Mesothelial cell of epicardium (in vitro differentiated cells): ENCODE results near the gene DNAH8. TPM values are rescaled to one million over a fixed set of nuclear protein-coding genes. Genes with fewer than 3 reads are reported as not detected.

Experiments
- DNase-seq, 2 experiments: peaks; one replicate each; pipeline ENCODE4 v3.0.0; 2021; ENCODE audit warnings: low spot score in 2 of 2; ENCODE audit not compliant: unreplicated experiment in 2 of 2
- H3K27ac Mint-ChIP-seq: 2 replicates; pipeline ENCODE4 v1.8.0; 2021; ENCODE audit warnings: mixed read lengths
- H3K27me3 Mint-ChIP-seq: 2 replicates; pipeline ENCODE4 v1.8.0; 2021; ENCODE audit warnings: low read depth, mixed read lengths
- H3K36me3 Mint-ChIP-seq: 2 replicates; pipeline ENCODE4 v1.8.0; 2021; ENCODE audit warnings: mixed read lengths
- H3K4me1 Mint-ChIP-seq: 2 replicates; pipeline ENCODE4 v1.8.0; 2021; ENCODE audit warnings: mixed read lengths
- H3K4me3 Mint-ChIP-seq: 2 replicates; pipeline ENCODE4 v1.8.0; 2021; ENCODE audit warnings: mild to moderate bottlenecking, moderate library complexity, mixed read lengths
- H3K9me3 Mint-ChIP-seq: 2 replicates; pipeline ENCODE4 v1.8.0; 2021; ENCODE audit warnings: mixed read lengths
- total RNA-seq: library from RNA; stranded (reverse); gene quantifications from 3 replicates; pipeline ENCODE4 v1.2.1, GENCODE V29; 2021
- TF ChIP-seq, protein P1 (sequence below): fragments of 200-600 bp; sonication (generic); IDR thresholded peaks from one replicate; pipeline ENCODE4 v1.5.0; 2021; ENCODE audit warnings: antibody characterized with exemption; ENCODE audit not compliant: unreplicated experiment

Gene DNAH8
- total RNA-seq, 1 donor from 2014 or later: 0.25 TPM

DNA sequence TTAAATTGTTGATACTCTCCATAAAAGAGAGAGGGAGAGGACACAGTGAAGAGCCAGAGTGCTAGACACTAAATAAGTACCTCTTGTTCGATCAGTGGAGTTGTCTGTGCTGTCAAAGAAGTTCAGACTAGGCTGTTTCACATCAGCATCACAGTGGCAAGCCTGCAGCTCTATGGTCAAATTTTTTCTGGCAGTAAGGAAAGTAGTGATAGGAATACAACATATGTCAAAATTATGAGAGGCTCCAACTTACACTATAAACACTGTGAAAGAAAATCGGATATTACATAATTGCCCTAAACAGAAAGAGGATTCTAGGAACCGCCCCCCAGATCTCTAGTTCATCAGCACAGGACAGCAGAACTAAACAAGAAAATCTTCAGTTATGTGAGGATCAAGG, 23.1 kb downstream of the DNAH8 start:
- no peaks in the 10 kb centered on the region for H3K4me1 Mint-ChIP-seq
- peaks cover 13% of the 10 kb centered on the region for H3K9me3 Mint-ChIP-seq
- H3K27ac Mint-ChIP-seq: no peak overlapping the region
- H3K4me3 Mint-ChIP-seq: no peak overlapping the region
- peaks cover 3% of the 10 kb centered on the region for H3K36me3 Mint-ChIP-seq
- DNase-seq: no peak
- peaks cover 30% of the 10 kb centered on the region for H3K27me3 Mint-ChIP-seq
- TF ChIP-seq, protein P1, sequence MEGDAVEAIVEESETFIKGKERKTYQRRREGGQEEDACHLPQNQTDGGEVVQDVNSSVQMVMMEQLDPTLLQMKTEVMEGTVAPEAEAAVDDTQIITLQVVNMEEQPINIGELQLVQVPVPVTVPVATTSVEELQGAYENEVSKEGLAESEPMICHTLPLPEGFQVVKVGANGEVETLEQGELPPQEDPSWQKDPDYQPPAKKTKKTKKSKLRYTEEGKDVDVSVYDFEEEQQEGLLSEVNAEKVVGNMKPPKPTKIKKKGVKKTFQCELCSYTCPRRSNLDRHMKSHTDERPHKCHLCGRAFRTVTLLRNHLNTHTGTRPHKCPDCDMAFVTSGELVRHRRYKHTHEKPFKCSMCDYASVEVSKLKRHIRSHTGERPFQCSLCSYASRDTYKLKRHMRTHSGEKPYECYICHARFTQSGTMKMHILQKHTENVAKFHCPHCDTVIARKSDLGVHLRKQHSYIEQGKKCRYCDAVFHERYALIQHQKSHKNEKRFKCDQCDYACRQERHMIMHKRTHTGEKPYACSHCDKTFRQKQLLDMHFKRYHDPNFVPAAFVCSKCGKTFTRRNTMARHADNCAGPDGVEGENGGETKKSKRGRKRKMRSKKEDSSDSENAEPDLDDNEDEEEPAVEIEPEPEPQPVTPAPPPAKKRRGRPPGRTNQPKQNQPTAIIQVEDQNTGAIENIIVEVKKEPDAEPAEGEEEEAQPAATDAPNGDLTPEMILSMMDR: no peak

DNA sequence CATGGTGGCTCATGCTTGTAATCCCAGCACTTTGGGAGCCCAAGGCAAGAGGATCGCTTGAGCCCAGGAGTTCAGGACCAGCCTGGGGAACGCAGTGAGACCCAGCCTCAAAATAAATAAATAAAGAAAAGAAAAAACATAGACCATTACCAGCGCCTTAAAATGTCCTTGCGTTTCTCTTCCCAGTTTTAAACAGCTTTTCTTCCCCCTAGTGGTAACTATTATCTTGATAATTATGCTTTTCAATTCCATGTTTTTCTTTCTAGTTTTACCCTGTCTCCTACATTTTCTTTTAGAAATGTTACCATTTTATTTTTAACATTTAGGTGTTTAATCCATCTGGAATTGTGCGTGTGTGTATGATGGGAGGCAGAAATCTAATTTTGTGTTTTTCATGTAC, 24.4 kb downstream of the DNAH8 start:
- Mint-ChIP-seq H3K4me3 (no peak overlapping the region), H3K27ac (no peak overlapping the region), H3K9me3 (peaks cover 13% of the 10 kb centered on the region), H3K36me3 (peaks cover 3% of the 10 kb centered on the region), H3K27me3 (peaks cover 35% of the 10 kb centered on the region), H3K4me1 (no peaks in the 10 kb centered on the region)
- DNase-seq: no peak
- TF ChIP-seq, protein P1: no peak

DNA sequence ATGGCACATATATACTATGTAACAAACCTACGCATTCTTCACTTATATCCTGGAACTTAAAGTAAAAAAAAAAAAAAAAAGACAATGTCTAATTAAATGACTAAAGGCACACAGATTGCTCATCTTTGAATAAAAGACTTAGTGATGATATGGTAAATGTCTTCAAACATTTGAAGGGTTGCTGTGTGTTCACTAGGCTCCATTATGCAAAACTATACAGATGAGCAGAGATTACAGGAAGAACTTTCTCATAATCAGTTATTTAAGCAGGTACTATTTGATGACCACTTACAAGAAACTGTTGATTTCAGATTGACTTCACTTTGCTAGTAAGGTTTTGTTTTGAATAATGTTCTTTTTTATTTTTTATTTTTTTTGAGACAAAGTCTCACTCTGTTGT, 34.4 kb downstream of the DNAH8 start:
- H3K27ac Mint-ChIP-seq: no peak overlapping the region
- H3K27me3 Mint-ChIP-seq: peaks cover 3% of the 10 kb centered on the region
- DNase-seq: no peak
- H3K9me3 Mint-ChIP-seq: no peaks in the 10 kb centered on the region
- TF ChIP-seq, protein P1: no peak
- H3K4me3 Mint-ChIP-seq: no peak overlapping the region
- no peaks in the 10 kb centered on the region for H3K36me3 Mint-ChIP-seq
- H3K4me1 Mint-ChIP-seq: no peaks in the 10 kb centered on the region

DNA sequence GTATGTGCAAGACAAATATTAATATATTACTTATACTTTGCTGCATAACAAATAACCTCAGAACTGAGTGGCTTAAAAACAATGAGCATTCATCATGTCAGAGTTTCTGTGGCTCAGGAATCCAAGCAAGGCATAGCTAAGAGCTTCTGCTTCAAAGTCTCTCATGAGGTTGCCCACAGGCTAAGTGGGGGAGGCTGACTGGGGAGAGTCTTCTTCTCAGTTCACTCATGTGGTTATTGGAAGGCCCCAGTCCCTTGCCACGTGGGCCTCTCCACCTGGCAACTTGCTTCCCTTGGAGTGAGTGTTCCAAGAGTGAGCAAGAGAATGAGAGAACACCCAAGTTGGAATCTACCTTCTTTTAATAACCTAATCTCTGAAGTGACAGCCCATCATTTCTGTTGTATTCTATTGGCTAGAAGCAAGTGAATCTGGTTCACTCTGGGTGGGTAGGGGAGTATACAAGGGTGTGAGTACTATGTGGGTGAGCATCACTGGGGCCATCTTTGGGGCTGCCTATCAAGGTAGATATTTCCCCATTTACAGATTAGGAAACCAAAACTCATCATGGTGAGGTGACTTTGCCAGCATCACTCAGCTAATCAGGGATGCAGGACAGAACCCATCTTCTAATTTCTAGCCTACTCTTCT, 36.0 kb downstream of the DNAH8 start:
- no peaks in the 10 kb centered on the region for H3K36me3 Mint-ChIP-seq
- peaks cover 3% of the 10 kb centered on the region for H3K27me3 Mint-ChIP-seq
- H3K4me1 Mint-ChIP-seq: peaks cover 11% of the 10 kb centered on the region
- DNase-seq: no peak
- no peaks in the 10 kb centered on the region for H3K9me3 Mint-ChIP-seq
- no peak overlapping the region for H3K4me3 Mint-ChIP-seq
- no peak overlapping the region for H3K27ac Mint-ChIP-seq
- TF ChIP-seq, protein P1: no peak

DNA sequence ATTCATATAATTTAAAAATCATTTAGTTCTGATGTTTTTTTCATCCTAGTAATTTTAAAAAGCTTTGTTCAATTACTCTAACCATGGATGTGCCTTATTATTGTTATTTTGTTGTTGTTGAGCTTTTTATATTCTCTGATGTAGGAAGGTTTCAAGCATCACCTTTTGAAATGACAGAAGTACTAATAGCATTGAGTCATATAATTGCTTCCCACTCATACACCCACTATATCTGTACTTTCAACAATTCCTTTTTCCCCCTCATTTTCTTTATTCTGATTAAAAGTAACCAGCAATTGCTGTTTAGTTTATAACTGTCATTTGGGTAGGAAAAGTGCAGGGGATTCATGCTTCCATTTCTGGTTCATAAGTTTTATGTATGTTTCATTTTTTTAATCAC, 38.6 kb downstream of the DNAH8 start:
- TF ChIP-seq, protein P1: no peak
- Mint-ChIP-seq H3K27ac (no peak overlapping the region), H3K4me3 (no peak overlapping the region), H3K36me3 (no peaks in the 10 kb centered on the region), H3K9me3 (peaks cover 3% of the 10 kb centered on the region), H3K27me3 (peaks cover 3% of the 10 kb centered on the region), H3K4me1 (peaks cover 12% of the 10 kb centered on the region)
- no peak for DNase-seq

DNA sequence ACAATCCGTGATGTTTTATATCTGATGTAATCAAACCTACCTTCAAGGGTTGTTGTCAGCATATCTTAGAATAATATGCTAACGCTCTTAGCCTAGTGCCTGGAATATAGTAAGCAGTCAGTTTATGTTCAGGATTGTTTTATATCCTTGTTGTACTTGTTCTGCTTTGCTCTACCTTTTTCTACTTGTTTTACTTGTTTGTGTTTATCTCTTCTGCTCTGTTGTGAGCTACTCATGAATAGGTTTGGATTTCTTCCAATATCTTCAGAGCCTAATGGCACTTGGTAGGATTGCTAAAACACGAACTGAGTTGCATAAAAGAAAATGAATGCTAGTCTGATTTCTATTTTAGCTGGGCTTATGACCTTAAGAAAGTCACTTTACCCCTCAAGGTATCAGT, 40.1 kb downstream of the DNAH8 start:
- DNase-seq: no peak
- no peak overlapping the region for H3K4me3 Mint-ChIP-seq
- peaks cover 13% of the 10 kb centered on the region for H3K9me3 Mint-ChIP-seq
- H3K4me1 Mint-ChIP-seq: peaks cover 12% of the 10 kb centered on the region
- H3K36me3 Mint-ChIP-seq: no peaks in the 10 kb centered on the region
- H3K27me3 Mint-ChIP-seq: peaks cover 3% of the 10 kb centered on the region
- H3K27ac Mint-ChIP-seq: peak overlapping the region; percentile 21
- TF ChIP-seq, protein P1: no peak
